Testis (tissue), 2 donors: ENCODE results near the gene AUTS2.

Experiments used
- CTCF ChIP-seq, 3 experiments: fragments of 450-650 bp in 2 of 3; fragments of 200-600 bp in 1 of 3; sonication (generic) in 1 of 3; IDR thresholded peaks; one replicate each; pipeline ENCODE4 v1.5.1; 2016 to 2019; ENCODE audit warnings: antibody characterized with exemption in 3 of 3, mild to moderate bottlenecking in 2 of 3, moderate library complexity in 1 of 3
- POLR2A ChIP-seq: fragments of 450-650 bp; IDR thresholded peaks from one replicate; pipeline ENCODE4 v1.6.1; 2017; ENCODE audit warnings: antibody characterized with exemption, mild to moderate bottlenecking, moderate library complexity

- no peak for TF ChIP-seq CTCF (IDR thresholded peaks at IDR 0.05)
- no peak for TF ChIP-seq POLR2A
These were observed 736.0 kb downstream of the AUTS2 start for GRCh38 chr7:70334295-70334694.
